HG03280 (cell line): ENCODE results near the gene FLRT1.

Source experiments
- ATAC-seq: cut with Tn5 transposase; IDR thresholded peaks from one replicate; pipeline ENCODE4 v1.9.1; 2021; ENCODE audit warnings: mild to moderate bottlenecking, moderate library complexity; ENCODE audit not compliant: unreplicated experiment

FLRT1 gene

GRCh38 chr11:64064374-64065140, 28.8 kb downstream of the FLRT1 start:
- ATAC-seq, result no peak

GRCh38 chr11:64065141-64065465, 29.4 kb downstream of the FLRT1 start:
- no peak for ATAC-seq

GRCh38 chr11:64065712-64066111, 30.0 kb downstream of the FLRT1 start:
- ATAC-seq, result no peak

GRCh38 chr11:64067230-64067993, 31.7 kb downstream of the FLRT1 start:
- ATAC-seq, result no peak

- ATAC-seq, result no peak
Observed at GRCh38 chr11:64068705-64069400, 33.1 kb downstream of the FLRT1 start.

- no peak for ATAC-seq
Observed at GRCh38 chr11:64069401-64070313, 33.9 kb downstream of the FLRT1 start.

- ATAC-seq, result no peak
Observed at GRCh38 chr11:64070314-64070681, 34.6 kb downstream of the FLRT1 start.

- no peak for ATAC-seq
Observed at GRCh38 chr11:64071849-64072248, 36.1 kb downstream of the FLRT1 start.

GRCh38 chr11:64072403-64072802, 36.7 kb downstream of the FLRT1 start:
- no peak for ATAC-seq

GRCh38 chr11:64072871-64073270, 37.1 kb downstream of the FLRT1 start:
- no peak for ATAC-seq

- no peak for ATAC-seq
Observed at GRCh38 chr11:64073542-64073941, 37.8 kb downstream of the FLRT1 start.

- no peak for ATAC-seq
Observed at GRCh38 chr11:64074239-64074638, 38.5 kb downstream of the FLRT1 start.

- no peak for ATAC-seq
Observed at GRCh38 chr11:64076758-64077157, 41.0 kb downstream of the FLRT1 start.

- no peak for ATAC-seq
Observed at GRCh38 chr11:64077607-64078006, 41.9 kb downstream of the FLRT1 start.

GRCh38 chr11:64078284-64078683, 42.6 kb downstream of the FLRT1 start:
- no peak for ATAC-seq

- ATAC-seq, result no peak
Observed at GRCh38 chr11:64078905-64079304, 43.2 kb downstream of the FLRT1 start.

- ATAC-seq, result no peak
Observed at GRCh38 chr11:64080390-64080789, 44.7 kb downstream of the FLRT1 start.

GRCh38 chr11:64081745-64082442, 46.2 kb downstream of the FLRT1 start:
- ATAC-seq, result no peak

GRCh38 chr11:64083398-64084080, 47.8 kb downstream of the FLRT1 start:
- ATAC-seq, result no peak
